Activated CD4-positive, alpha-beta T cell treated with anti-CD3 and anti-CD28 coated beads for 36 hours (primary cell): ENCODE data around the gene UNC80. TPM values are rescaled to one million over a fixed set of nuclear protein-coding genes. Genes with fewer than 3 reads are reported as not detected.
"Not testable (repeated sequence)": the region's sequence is repeated elsewhere in the genome, so short reads cannot be mapped to it uniquely, and the experiment has no call there.

Experiments used
- ATAC-seq: fragments of 200-7000 bp; cut with Tn5 transposase; one replicate; pipeline ENCODE4 v1.10.0; 2021; ENCODE audit warnings: mild to moderate bottlenecking, moderate library complexity
- CTCF ChIA-PET: fragments of 350-600 bp; sonication (Branson Sonifier 250); formaldehyde crosslinking; loops from one replicate; lab custom pipeline; 2021; ENCODE audit warnings: antibody characterized with exemption; lab: Charles Lee
- POLR2A ChIA-PET: fragments of 350-600 bp; sonication (Branson Sonifier 250); formaldehyde crosslinking; loops from one replicate; lab custom pipeline; 2021; ENCODE audit warnings: antibody characterized with exemption, inconsistent platforms; lab: Charles Lee
- DNase-seq: peaks from one replicate; pipeline ENCODE4 v3.0.0-alpha.2; 2020
- H3K27ac Mint-ChIP-seq: one replicate; pipeline ENCODE4 v1.8.0; 2021; ENCODE audit warnings: mixed read lengths
- H3K27me3 Mint-ChIP-seq: one replicate; pipeline ENCODE4 v1.8.0; 2021; ENCODE audit warnings: mixed read lengths
- H3K36me3 Mint-ChIP-seq: one replicate; pipeline ENCODE4 v1.8.0; 2021; ENCODE audit warnings: low read depth, mixed read lengths
- H3K4me1 Mint-ChIP-seq: one replicate; pipeline ENCODE4 v1.8.0; 2021; ENCODE audit warnings: mixed read lengths
- H3K4me3 Mint-ChIP-seq: one replicate; pipeline ENCODE4 v1.8.0; 2021; ENCODE audit warnings: mild to moderate bottlenecking, moderate library complexity, mixed read lengths
- H3K9me3 Mint-ChIP-seq: one replicate; pipeline ENCODE4 v1.8.0; 2021; ENCODE audit warnings: low read depth, mixed read lengths
- intact Hi-C, 2 experiments: fragments of 100-400 bp; cut with DNase I in 1 of 2; cut with micrococcal nuclease in 1 of 2; formaldehyde crosslinking; loops; one replicate each; pipeline versions ENCODE4 v1.14.2 to v1.15.1; 2022 to 2024; cut with DNase I, micrococcal nuclease
- total RNA-seq, 2 experiments: library from RNA; stranded (reverse); gene quantifications; one replicate each; pipeline ENCODE4 v1.2.3, GENCODE V29; 2021

Gene UNC80
- total RNA-seq, 2 experiments from 2014 or later, result not detected

GRCh38 chr2:209766613-209767012 lies 5.0 kb upstream of the UNC80 start:
- H3K4me1 Mint-ChIP-seq, result no peaks in the 10 kb centered on the region
- intact Hi-C loops, result no loop called here
- POLR2A ChIA-PET, result no interaction called here
- H3K4me3 Mint-ChIP-seq, result no peak overlapping the region
- CTCF ChIA-PET, result interaction anchor here (0.7 kb wide), 1 partner anchor 1189 kb away, joined by 3 read pairs; no protein-coding TSS in a partner anchor
- no peaks in the 10 kb centered on the region for H3K36me3 Mint-ChIP-seq
- H3K27ac Mint-ChIP-seq, result no peak overlapping the region
- no peaks in the 10 kb centered on the region for H3K9me3 Mint-ChIP-seq
- no peak for DNase-seq
- no peak for ATAC-seq
- peaks cover 13% of the 10 kb centered on the region for H3K27me3 Mint-ChIP-seq

- Mint-ChIP-seq H3K27ac (no peak overlapping the region), H3K36me3 (no peaks in the 10 kb centered on the region), H3K9me3 (no peaks in the 10 kb centered on the region), H3K27me3 (peaks cover 15% of the 10 kb centered on the region), H3K4me3 (no peak overlapping the region), H3K4me1 (no peaks in the 10 kb centered on the region)
- intact Hi-C loops, result no loop called here
- POLR2A ChIA-PET, result interaction anchor here (0.7 kb wide), 1 partner anchor 1302 kb away, joined by 3 read pairs; no protein-coding TSS in a partner anchor
- DNase-seq, result no peak
- CTCF ChIA-PET, result no interaction called here
- ATAC-seq, result no peak
Measured at GRCh38 chr2:209767316-209767715, 4.3 kb upstream of the UNC80 start.

- ATAC-seq (no peak), DNase-seq (no peak)
- H3K36me3 Mint-ChIP-seq, result no peaks in the 10 kb centered on the region
- no peaks in the 10 kb centered on the region for H3K9me3 Mint-ChIP-seq
- peaks cover 21% of the 10 kb centered on the region for H3K27me3 Mint-ChIP-seq
- intact Hi-C loops, result no loop called here
- ChIA-PET CTCF (no interaction called here), POLR2A (no interaction called here)
- H3K4me3 Mint-ChIP-seq, result no peak overlapping the region
- no peaks in the 10 kb centered on the region for H3K4me1 Mint-ChIP-seq
- no peak overlapping the region for H3K27ac Mint-ChIP-seq
Measured at GRCh38 chr2:209768557-209768956, 3.1 kb upstream of the UNC80 start.

GRCh38 chr2:209772290-209772685 lies 656 bp downstream of the UNC80 start:
- Mint-ChIP-seq H3K9me3 (no peaks in the 10 kb centered on the region), H3K36me3 (no peaks in the 10 kb centered on the region), H3K4me3 (no peak overlapping the region), H3K27ac (no peak overlapping the region), H3K27me3 (peaks cover 23% of the 10 kb centered on the region), H3K4me1 (no peaks in the 10 kb centered on the region)
- no peak for ATAC-seq
- DNase-seq, result no peak
- ChIA-PET POLR2A (no interaction called here), CTCF (no interaction called here)
- intact Hi-C loops, result no loop called here

- CTCF ChIA-PET, result interaction anchor here (1.2 kb wide), 1 partner anchor 9 kb away, joined by 4 read pairs; no protein-coding TSS in a partner anchor
- no peaks in the 10 kb centered on the region for H3K9me3 Mint-ChIP-seq
Measured at GRCh38 chr2:209773377-209773776, 1.7 kb downstream of the UNC80 start.

GRCh38 chr2:209787416-209787815 lies 15.8 kb downstream of the UNC80 start:
- no peaks in the 10 kb centered on the region for H3K9me3 Mint-ChIP-seq

More at GRCh38 chr2:209773377-209773776, 1.7 kb downstream of the UNC80 start:
- Mint-ChIP-seq H3K4me3 (no peak overlapping the region), H3K27ac (no peak overlapping the region), H3K4me1 (no peaks in the 10 kb centered on the region), H3K27me3 (peaks cover 23% of the 10 kb centered on the region), H3K36me3 (no peaks in the 10 kb centered on the region)
- intact Hi-C loops, result no loop called here
- POLR2A ChIA-PET, result no interaction called here
- no peak for DNase-seq
- no peak for ATAC-seq

GRCh38 chr2:209788925-209789324 lies 17.3 kb downstream of the UNC80 start:
- POLR2A ChIA-PET, result no interaction called here
- DNase-seq (no peak), ATAC-seq (no peak)
- H3K4me1 Mint-ChIP-seq, result peaks cover 11% of the 10 kb centered on the region
- no peaks in the 10 kb centered on the region for H3K27me3 Mint-ChIP-seq
- no peak overlapping the region for H3K4me3 Mint-ChIP-seq
- CTCF ChIA-PET, result interaction anchor here (0.6 to 1.0 kb wide), 2 partner anchors 18 to 44 kb away, joined by 3 read pairs; no protein-coding TSS in a partner anchor
- H3K9me3 Mint-ChIP-seq, result no peaks in the 10 kb centered on the region
- no peaks in the 10 kb centered on the region for H3K36me3 Mint-ChIP-seq
- intact Hi-C loops, result no loop called here
- H3K27ac Mint-ChIP-seq, result no peak overlapping the region

More at GRCh38 chr2:209787416-209787815, 15.8 kb downstream of the UNC80 start:
- no peaks in the 10 kb centered on the region for H3K27me3 Mint-ChIP-seq
- ChIA-PET CTCF (interaction anchor here (0.6 kb wide), 1 partner anchor 123 kb away, joined by 3 read pairs; no protein-coding TSS in a partner anchor), POLR2A (no interaction called here)
- H3K4me1 Mint-ChIP-seq, result peaks cover 11% of the 10 kb centered on the region
- DNase-seq, result no peak
- intact Hi-C loops, result no loop called here
- H3K27ac Mint-ChIP-seq, result no peak overlapping the region
- ATAC-seq, result no peak
- no peaks in the 10 kb centered on the region for H3K36me3 Mint-ChIP-seq
- H3K4me3 Mint-ChIP-seq, result no peak overlapping the region

GRCh38 chr2:209790066-209790728 lies 18.6 kb downstream of the UNC80 start:
- ChIA-PET POLR2A (no interaction called here), CTCF (interaction anchor here (1.2 kb wide), 1 partner anchor 16 kb away, joined by 3 read pairs; no protein-coding TSS in a partner anchor)
- H3K4me1 Mint-ChIP-seq, result peaks cover 11% of the 10 kb centered on the region
- no peaks in the 10 kb centered on the region for H3K36me3 Mint-ChIP-seq
- no peak overlapping the region for H3K4me3 Mint-ChIP-seq
- no peaks in the 10 kb centered on the region for H3K27me3 Mint-ChIP-seq
- H3K27ac Mint-ChIP-seq, result no peak overlapping the region
- no peaks in the 10 kb centered on the region for H3K9me3 Mint-ChIP-seq
- no peak for ATAC-seq
- no peak for DNase-seq
- intact Hi-C loops, result loop anchor here in 1 of 2 experiments (10.0 kb wide), 1 partner anchor 405 kb away; no protein-coding TSS in a partner anchor

- H3K4me3 Mint-ChIP-seq, result no peak overlapping the region
- CTCF ChIA-PET, result interaction anchor here (1.2 kb wide), 1 partner anchor 15 kb away, joined by 3 read pairs; no protein-coding TSS in a partner anchor
- no peaks in the 10 kb centered on the region for H3K27me3 Mint-ChIP-seq
- no peak overlapping the region for H3K27ac Mint-ChIP-seq
- ATAC-seq (no peak), DNase-seq (no peak)
- H3K9me3 Mint-ChIP-seq, result no peaks in the 10 kb centered on the region
- POLR2A ChIA-PET, result no interaction called here
- peaks cover 11% of the 10 kb centered on the region for H3K4me1 Mint-ChIP-seq
- intact Hi-C loops, result loop anchor here in 1 of 2 experiments (10.0 kb wide), 1 partner anchor 404 kb away; no protein-coding TSS in a partner anchor
- no peaks in the 10 kb centered on the region for H3K36me3 Mint-ChIP-seq
Measured at GRCh38 chr2:209791151-209791550, 19.5 kb downstream of the UNC80 start.

- CTCF ChIA-PET, DNase-seq, ATAC-seq, POLR2A ChIA-PET, H3K9me3 Mint-ChIP-seq, H3K4me1 Mint-ChIP-seq, H3K36me3 Mint-ChIP-seq, H3K27ac Mint-ChIP-seq, H3K27me3 Mint-ChIP-seq, H3K4me3 Mint-ChIP-seq: not testable (repeated sequence)
- intact Hi-C loops, result loop anchor here in 1 of 2 experiments (10.0 kb wide), 1 partner anchor 399 kb away; no protein-coding TSS in a partner anchor
Measured at GRCh38 chr2:209795425-209795824, 23.8 kb downstream of the UNC80 start.

- no peaks in the 10 kb centered on the region for H3K4me1 Mint-ChIP-seq
- H3K36me3 Mint-ChIP-seq, result no peaks in the 10 kb centered on the region
- H3K27me3 Mint-ChIP-seq, result no peaks in the 10 kb centered on the region
- intact Hi-C loops, result no loop called here
- no peak overlapping the region for H3K27ac Mint-ChIP-seq
- H3K9me3 Mint-ChIP-seq, result peaks cover 3% of the 10 kb centered on the region
- no peak overlapping the region for H3K4me3 Mint-ChIP-seq
- POLR2A ChIA-PET, result no interaction called here
- ATAC-seq, result no peak
- CTCF ChIA-PET, result no interaction called here
- DNase-seq, result no peak
Measured at GRCh38 chr2:209805351-209805750, 33.7 kb downstream of the UNC80 start.

GRCh38 chr2:209806318-209806717 lies 34.7 kb downstream of the UNC80 start:
- no peaks in the 10 kb centered on the region for H3K36me3 Mint-ChIP-seq
- intact Hi-C loops, result no loop called here
- DNase-seq, result no peak

More at GRCh38 chr2:209806318-209806717, 34.7 kb downstream of the UNC80 start:
- no peaks in the 10 kb centered on the region for H3K27me3 Mint-ChIP-seq
- ChIA-PET CTCF (interaction anchor here (1.1 kb wide), 1 partner anchor 16 kb away, joined by 3 read pairs; no protein-coding TSS in a partner anchor), POLR2A (no interaction called here)
- no peak overlapping the region for H3K4me3 Mint-ChIP-seq
- no peak overlapping the region for H3K27ac Mint-ChIP-seq
- ATAC-seq, result no peak
- H3K9me3 Mint-ChIP-seq, result no peaks in the 10 kb centered on the region
- no peaks in the 10 kb centered on the region for H3K4me1 Mint-ChIP-seq
